Stimulated activated CD8-positive, alpha-beta memory T cell treated with anti-CD3 and anti-CD28 coated beads, Interleukin-12 subunit alpha, Interleukin-12 subunit beta, amount 100 ng/mL, for 24 hours (primary cell): ENCODE data around the gene BPTF.
"Not testable (repeated sequence)": the region's sequence is repeated elsewhere in the genome, so short reads cannot be mapped to it uniquely, and the experiment has no call there.

ENCODE experiments used
- DNase-seq: peaks from one replicate; pipeline ENCODE4 v3.0.0-alpha.2; 2020; ENCODE audit errors: extremely low read depth

The BPTF gene

GRCh38 chr17:67833134-67833533 lies 7.8 kb downstream of the BPTF start:
- no peak for DNase-seq

DNA sequence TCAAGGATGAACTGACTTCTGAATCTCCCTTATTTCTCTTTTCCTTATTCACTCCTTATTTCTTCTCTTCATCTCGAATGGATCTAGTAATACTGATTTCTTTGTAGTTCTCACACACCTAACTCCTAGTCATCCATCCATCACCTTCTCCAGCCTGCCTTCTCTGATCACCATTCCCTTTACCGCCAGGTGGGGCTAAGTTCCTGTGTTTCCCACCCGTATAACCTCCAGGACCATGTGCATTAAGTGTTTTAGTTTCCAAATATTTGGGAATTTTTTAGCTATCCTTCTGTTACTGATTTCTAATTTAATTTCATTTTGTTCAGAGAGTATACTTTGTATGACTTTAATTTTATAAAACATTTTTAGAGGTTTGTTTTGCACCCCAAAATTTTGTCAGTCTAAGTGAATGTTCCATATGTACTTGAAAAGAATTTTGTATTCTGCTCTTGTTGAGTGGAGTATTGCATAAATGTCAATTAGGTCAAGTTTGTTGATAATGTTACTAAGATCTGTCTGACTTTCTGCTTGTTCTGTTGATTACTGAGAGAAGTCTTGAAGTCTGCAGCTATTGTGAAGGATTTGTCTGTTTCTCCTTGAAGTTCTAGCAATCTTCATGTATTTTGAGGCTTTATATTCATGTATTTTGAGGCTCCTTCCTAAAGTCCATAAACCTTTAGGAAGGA lies 8.8 kb downstream of the BPTF start:
- no peak for DNase-seq

- DNase-seq: no peak
Measured at GRCh38 chr17:67834634-67835033, 9.3 kb downstream of the BPTF start.

GRCh38 chr17:67836205-67836987 lies 11.1 kb downstream of the BPTF start:
- no peak for DNase-seq

DNA sequence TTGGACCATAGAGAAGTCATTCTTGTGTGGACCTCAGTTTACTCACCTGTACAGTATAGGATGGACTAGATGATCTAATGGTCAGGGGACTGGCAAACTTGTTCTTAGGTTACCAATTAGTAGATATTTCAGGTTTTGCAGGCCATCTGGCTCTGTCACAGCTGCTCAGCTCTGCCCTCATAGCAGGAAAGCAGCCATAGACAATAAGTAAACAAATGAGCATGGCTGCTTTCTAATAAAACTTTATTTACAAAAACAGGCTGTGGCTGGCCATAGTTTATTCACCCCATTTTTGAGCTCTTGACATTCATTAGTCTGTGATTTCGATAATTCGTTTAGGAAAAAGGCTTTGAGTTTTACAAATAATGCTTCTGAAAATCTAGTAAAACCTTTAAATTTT lies 12.7 kb downstream of the BPTF start:
- DNase-seq: no peak

- no peak for DNase-seq
Measured at GRCh38 chr17:67838538-67838937, 13.2 kb downstream of the BPTF start.

DNA sequence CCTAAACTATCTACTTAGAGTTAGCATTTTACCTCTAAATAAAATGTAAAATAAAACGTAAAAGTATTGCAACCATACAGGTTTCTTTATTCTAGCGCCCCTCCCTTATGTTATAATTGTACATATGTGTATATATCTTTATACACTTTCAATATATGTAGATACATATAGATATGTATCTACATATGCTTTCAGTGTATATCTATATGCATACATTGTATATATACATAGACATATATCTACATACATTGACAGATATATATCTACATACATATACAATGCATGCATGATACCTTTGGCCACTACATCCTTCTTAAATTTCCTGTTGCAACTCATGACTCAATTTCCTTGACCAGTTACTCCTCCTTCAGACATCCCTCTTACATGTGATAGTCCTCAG lies 16.7 kb downstream of the BPTF start:
- DNase-seq: no peak

DNA sequence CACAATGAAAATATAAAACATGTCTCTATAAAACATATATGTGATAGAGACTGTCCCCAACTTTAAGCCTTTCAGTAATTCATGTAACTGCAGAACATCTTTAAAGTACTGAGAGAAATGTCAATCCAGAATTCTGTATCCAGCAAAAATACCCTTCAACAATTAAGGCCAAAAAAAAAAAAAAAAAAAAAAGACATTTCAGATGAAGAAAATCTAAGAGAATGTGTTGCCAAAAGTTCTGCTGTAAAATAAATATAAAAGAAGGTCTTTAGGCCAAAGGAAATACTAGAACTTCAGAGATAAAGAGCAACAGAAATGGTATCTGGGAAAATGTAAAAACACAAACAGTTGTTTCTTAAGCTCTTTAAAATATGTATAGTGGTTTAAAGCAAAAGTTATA lies 17.3 kb downstream of the BPTF start:
- no peak for DNase-seq

DNA sequence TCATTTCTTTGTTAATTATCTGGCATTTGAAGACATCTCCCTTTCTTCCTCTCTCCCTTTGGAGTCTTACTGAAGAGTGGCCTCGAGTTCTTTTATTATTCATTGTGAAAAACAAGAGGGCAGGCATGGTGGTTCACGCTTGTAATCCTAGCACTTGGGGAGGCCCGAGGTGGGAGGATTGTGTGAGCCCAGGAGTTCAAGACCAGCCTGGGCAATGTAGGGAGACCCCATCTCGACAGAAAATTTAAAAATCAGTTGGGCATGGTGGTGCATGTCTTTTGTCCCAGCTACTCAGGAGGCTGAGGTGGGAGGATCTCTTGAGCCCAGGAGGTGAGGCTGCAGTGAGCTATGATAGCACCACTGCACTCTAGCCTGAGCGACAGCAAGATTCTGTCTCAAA lies 20.1 kb downstream of the BPTF start:
- no peak for DNase-seq

GRCh38 chr17:67848189-67848588 lies 22.9 kb downstream of the BPTF start:
- DNase-seq: not testable (repeated sequence)

DNA sequence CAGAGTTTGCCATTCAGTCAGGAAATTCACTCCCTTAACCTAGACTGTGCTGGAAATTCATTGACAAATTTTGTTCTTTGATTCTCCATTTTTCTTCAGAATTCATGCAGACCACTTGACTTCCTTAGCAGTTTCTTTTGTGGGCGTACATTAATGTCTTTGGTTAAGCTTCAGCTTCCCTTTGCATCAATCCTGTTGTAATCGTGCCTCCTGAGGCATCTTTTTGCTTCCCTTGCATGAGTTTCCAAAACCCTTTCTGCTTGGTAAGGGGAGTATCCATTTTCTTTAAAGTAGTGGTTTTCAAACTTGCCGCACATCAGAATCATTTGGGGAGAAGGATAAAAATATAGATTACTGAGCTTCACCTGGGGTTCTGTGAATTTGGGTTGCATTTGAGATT lies 23.5 kb downstream of the BPTF start:
- not testable (repeated sequence) for DNase-seq

DNA sequence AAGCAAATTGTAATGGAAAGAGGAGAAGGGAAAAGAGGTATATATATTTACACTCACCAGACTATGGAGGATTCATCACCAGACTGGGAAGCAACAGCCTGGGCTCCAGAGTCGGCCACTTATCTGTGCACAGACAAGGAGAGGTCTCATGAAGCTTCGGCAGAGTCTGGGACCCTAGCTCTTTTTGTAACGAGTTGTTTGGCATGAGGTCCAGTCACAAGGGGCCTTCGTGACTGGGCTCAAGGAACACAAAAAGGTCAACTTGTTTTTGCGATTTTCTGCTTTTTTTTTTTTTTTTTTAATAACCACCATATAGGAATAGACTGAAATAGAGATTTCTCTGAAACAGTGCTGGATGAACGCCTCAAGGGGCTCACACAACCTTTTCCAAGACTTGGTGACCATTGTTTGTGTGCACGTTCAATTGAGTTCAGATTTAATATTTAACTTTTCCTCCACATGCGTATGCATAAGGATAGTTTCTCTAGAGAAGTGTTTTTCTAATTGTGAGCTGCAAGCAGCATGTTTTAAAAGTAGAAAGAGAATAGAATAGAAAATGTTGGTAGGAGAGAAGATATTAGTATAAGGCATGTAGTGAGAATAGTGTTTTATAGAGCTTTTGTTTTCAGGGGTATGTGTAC lies 25.8 kb downstream of the BPTF start:
- DNase-seq: no peak

GRCh38 chr17:67853703-67854102 lies 28.4 kb downstream of the BPTF start:
- DNase-seq: no peak

GRCh38 chr17:67854378-67854777 lies 29.1 kb downstream of the BPTF start:
- no peak for DNase-seq

DNA sequence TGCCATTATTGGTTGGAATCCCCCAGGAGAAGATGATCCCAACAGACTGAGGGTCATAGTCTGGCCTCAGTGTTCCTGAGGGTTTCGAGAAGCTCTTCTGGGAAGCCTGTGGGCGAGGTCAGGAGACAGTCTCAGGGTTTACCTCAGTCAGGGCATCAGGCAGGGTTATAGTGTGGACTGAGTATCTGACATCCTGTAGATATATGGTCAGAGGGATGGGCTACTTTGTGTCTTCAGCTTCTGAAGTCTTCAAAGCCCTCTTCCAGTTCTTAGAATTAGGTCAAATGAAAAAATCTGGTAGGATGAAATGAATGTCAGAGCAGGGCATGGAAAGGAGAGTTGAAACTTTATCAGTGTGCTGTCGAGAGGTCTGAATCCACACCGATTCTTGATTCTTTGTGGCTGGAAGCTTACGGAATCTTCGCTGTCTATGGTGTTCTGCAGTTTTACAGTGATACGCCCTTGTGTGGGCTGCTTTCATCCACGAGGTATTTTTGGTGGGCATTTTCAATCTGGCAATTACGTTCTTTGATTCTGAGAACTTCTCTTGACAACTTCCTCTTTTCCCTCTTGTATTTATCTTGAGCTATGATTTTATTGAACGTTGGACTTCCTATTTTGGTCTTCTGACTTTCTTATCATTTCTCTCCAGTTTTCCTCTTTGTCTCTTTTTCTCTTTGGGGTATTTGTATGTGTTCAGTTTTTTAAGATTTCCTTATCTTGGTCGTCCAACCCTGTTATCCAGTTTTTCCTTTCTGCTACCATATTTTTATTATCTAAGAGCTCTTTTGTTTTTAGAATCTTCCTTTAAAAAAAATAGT lies 30.4 kb downstream of the BPTF start:
- DNase-seq: no peak

DNA sequence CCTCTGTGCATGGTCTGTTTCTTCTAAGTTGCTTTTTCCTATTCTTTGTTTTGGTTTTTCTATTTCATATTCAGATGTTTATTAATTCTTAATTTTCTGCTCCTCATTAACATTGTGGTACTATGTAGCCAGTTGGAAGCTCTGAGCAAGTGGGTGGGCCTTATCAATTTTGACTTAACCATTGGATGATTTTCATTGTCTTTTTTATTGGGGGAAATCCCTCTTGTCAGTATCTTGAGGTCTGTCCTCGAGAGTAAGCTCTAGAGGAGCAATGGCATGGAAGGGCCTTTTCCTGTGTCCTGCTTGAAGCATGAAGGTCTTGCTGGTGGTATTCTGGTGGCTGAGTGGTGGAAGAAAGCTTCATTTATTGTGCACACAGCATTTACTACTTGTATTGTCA lies 31.1 kb downstream of the BPTF start:
- not testable (repeated sequence) for DNase-seq

- DNase-seq: no peak
Measured at GRCh38 chr17:67862614-67863217, 37.4 kb downstream of the BPTF start.

DNA sequence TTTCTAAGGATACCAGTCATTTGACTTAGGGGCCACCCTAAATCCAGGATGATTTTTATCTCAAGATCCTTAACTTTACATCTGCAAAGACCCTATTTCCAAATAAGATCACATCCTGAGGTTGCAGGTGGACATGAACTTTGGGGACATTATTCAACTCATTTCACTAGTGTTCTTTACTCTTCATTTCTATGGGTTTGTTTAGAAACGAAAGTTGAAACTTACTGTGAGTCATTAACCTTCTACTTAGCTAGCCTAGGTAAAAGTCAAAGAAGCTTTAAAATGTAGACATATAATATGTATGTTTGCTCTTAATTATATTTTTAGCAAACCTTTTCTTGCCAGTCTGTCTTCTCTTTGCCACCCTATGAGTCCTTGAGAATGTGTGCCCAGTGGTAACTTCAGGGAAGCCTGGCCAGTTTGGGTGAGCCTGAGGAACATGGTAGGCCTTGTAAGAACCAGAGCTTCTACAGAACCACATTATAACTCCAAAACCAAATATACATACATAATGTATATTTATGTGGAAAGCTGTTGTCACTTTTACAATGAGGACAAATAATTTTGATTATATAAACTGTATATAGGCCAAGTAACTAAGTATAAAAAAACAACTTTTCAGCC lies 38.4 kb downstream of the BPTF start:
- no peak for DNase-seq

DNA sequence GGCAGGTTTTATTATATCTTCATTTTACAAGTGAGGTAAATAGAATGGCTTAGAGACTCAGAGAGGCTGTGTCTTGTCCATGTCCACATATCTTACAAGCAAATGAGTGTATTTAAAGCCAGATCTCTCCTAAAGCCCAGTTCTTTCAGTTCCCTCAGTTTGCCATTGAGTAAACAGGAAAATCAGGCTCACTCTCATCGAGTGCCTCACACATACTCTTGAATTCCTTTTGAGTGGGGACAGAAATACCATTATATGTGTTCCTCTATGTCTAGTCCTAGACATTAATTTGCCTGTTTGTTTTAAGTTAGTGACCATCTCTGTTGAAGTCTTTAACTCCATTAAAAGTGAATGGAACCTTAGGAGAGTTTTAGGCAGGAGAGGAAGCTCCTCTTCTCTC lies 40.1 kb downstream of the BPTF start:
- no peak for DNase-seq

- DNase-seq: no peak
Measured at GRCh38 chr17:67867591-67867990, 42.3 kb downstream of the BPTF start.

GRCh38 chr17:67868176-67868575 lies 42.9 kb downstream of the BPTF start:
- no peak for DNase-seq
